HEK293 (cell line): ENCODE data around the gene PIP4K2A.

Experiments
- EGR2 ChIP-seq: fragments of 450-650 bp; formaldehyde crosslinking; IDR thresholded peaks from 2 replicates; pipeline ENCODE4 v1.5.1; 2016; ENCODE audit warnings: low read depth, missing biosample characterization, missing genetic modification characterization
- HOXC10 ChIP-seq: sonication (generic); formaldehyde crosslinking; IDR thresholded peaks from 2 replicates; pipeline ENCODE4 v1.8.1; 2023; ENCODE audit warnings: mild to moderate bottlenecking, missing genetic modification reagents
- IKZF3 ChIP-seq: fragments of 450-650 bp; IDR thresholded peaks from 2 replicates; pipeline ENCODE4 v1.5.0; 2018; ENCODE audit warnings: missing biosample characterization, mild to moderate bottlenecking, missing genetic modification characterization, moderate library complexity
- YY1 ChIP-seq: fragments of 450-650 bp; formaldehyde crosslinking; IDR thresholded peaks from 2 replicates; pipeline ENCODE4 v1.5.1; 2018; ENCODE audit warnings: missing biosample characterization, missing genetic modification characterization
- ZEB2 ChIP-seq: fragments of 450-650 bp; formaldehyde crosslinking; IDR thresholded peaks from 2 replicates; pipeline ENCODE4 v1.5.1; 2016; ENCODE audit warnings: missing biosample characterization, missing genetic modification characterization
- ZFP3 ChIP-seq: fragments of 450-650 bp; formaldehyde crosslinking; IDR thresholded peaks from 2 replicates; pipeline ENCODE4 v1.5.1; 2016; ENCODE audit warnings: low read depth, missing biosample characterization, missing genetic modification characterization
- ZNF112 ChIP-seq: fragments of 450-650 bp; formaldehyde crosslinking; IDR thresholded peaks from 2 replicates; pipeline ENCODE4 v1.5.0; 2017; ENCODE audit warnings: missing biosample characterization, missing genetic modification characterization
- ZNF121 ChIP-seq: fragments of 450-650 bp; formaldehyde crosslinking; IDR thresholded peaks from 2 replicates; pipeline ENCODE4 v1.5.1; 2016; ENCODE audit warnings: missing biosample characterization, missing genetic modification characterization
- ZNF2 ChIP-seq: fragments of 450-650 bp; formaldehyde crosslinking; IDR thresholded peaks from 2 replicates; pipeline ENCODE4 v1.5.1; 2016; ENCODE audit warnings: missing biosample characterization, missing genetic modification characterization
- ZNF394 ChIP-seq: fragments of 450-650 bp; formaldehyde crosslinking; IDR thresholded peaks from 2 replicates; pipeline ENCODE4 v1.5.1; 2016; ENCODE audit warnings: missing biosample characterization, missing genetic modification characterization, mild to moderate bottlenecking, moderate library complexity, borderline replicate concordance
- ZNF473 ChIP-seq: fragments of 450-650 bp; formaldehyde crosslinking; IDR thresholded peaks from 2 replicates; pipeline ENCODE4 v1.5.1; 2017; ENCODE audit warnings: missing biosample characterization, missing genetic modification characterization
- ZNF600 ChIP-seq: fragments of 450-650 bp; formaldehyde crosslinking; IDR thresholded peaks from 2 replicates; pipeline ENCODE4 v1.5.1; 2016; ENCODE audit warnings: missing biosample characterization, missing genetic modification characterization
- ZNF610 ChIP-seq: fragments of 450-650 bp; formaldehyde crosslinking; IDR thresholded peaks from 2 replicates; pipeline ENCODE4 v1.5.1; 2016; ENCODE audit warnings: missing biosample characterization, missing genetic modification characterization, borderline replicate concordance
- ZNF791 ChIP-seq: fragments of 450-650 bp; formaldehyde crosslinking; IDR thresholded peaks from 2 replicates; pipeline ENCODE4 v1.5.1; 2016; ENCODE audit warnings: missing biosample characterization, missing genetic modification characterization
- TF ChIP-seq, protein P1 (sequence below): fragments of 450-650 bp; formaldehyde crosslinking; IDR thresholded peaks from 2 replicates; pipeline ENCODE4 v1.5.1; 2016; ENCODE audit warnings: missing biosample characterization, missing genetic modification characterization, borderline replicate concordance
- TF ChIP-seq, protein P2 (sequence below): fragments of 450-650 bp; formaldehyde crosslinking; IDR thresholded peaks from 2 replicates; pipeline ENCODE4 v1.5.1; 2017; ENCODE audit warnings: missing biosample characterization, missing genetic modification characterization
- TF ChIP-seq, protein P3 (sequence below): fragments of 450-650 bp; formaldehyde crosslinking; IDR thresholded peaks from 2 replicates; pipeline ENCODE4 v1.5.0; 2017; ENCODE audit warnings: missing biosample characterization, missing genetic modification characterization, borderline replicate concordance
- TF ChIP-seq, protein P4 (sequence below): fragments of 450-650 bp; formaldehyde crosslinking; conservative IDR thresholded peaks from 2 replicates; pipeline ENCODE4 v1.5.1; 2016; ENCODE audit warnings: low read depth, missing biosample characterization, missing genetic modification characterization
- TF ChIP-seq, protein P5 (sequence below): fragments of 450-650 bp; formaldehyde crosslinking; IDR thresholded peaks from 2 replicates; pipeline ENCODE4 v1.5.1; 2016; ENCODE audit warnings: missing biosample characterization, missing genetic modification characterization
- TF ChIP-seq, protein P6 (sequence below): fragments of 450-650 bp; formaldehyde crosslinking; optimal IDR thresholded peaks from 2 replicates; pipeline ENCODE3; 2016; ENCODE audit warnings: missing biosample characterization, mild to moderate bottlenecking, missing genetic modification characterization
- TF ChIP-seq, protein P7 (sequence below): fragments of 450-650 bp; formaldehyde crosslinking; IDR thresholded peaks from 2 replicates; pipeline ENCODE4 v1.5.1; 2016; ENCODE audit warnings: missing biosample characterization, missing genetic modification characterization

PIP4K2A gene

DNA sequence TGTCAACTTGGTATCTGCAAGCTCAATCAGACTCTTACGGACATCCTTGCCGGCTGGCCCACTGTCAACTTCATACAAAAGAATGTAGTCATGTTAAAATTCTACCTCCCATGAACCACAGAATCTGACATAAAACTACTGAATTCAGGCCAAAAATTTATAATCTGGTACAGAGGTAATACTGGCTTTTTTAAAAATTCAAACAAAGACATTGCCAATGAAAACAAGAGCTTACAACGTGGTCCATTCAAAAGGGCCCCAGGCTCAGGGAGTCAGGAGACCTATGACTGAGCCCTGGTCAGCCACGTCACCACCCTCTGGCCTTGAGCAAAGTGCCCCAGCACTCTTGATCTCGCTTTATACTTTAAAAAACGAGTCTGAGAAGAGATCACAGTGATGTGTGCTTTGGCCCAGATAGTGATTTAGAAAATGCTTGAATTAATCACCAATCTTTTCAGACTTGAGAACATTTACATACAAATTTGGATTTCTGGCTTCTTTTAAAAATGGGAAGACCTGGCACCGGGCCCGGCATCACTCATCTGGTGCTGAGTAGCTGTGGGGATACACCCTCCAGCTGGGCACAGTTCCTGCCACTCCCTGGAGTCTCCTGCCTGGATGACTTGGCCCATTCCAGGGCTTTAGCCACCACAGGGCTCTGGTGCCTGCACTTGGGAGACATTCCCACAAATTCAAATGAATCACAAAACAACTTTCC is 94.1 kb downstream of the PIP4K2A start (continued):
- TF ChIP-seq ZNF610 (tag by site-specific recombination) (no peak), ZNF791 (tag by site-specific recombination) (no peak), ZFP3 (no peak), ZNF2 (tag by site-specific recombination) (no peak), EGR2 (no peak), ZNF121 (tag by site-specific recombination) (no peak), HOXC10 (CRISPR knock-in tag) (no peak), IKZF3 (tag by site-specific recombination) (peak; percentile 74), ZNF112 (tag by site-specific recombination) (no peak), ZNF473 (tag by site-specific recombination) (no peak), ZEB2 (tag by site-specific recombination) (no peak), ZNF600 (no peak), YY1 (tag by site-specific recombination) (no peak), ZNF394 (tag by site-specific recombination) (peak; percentile 42)
- TF ChIP-seq, protein P1, sequence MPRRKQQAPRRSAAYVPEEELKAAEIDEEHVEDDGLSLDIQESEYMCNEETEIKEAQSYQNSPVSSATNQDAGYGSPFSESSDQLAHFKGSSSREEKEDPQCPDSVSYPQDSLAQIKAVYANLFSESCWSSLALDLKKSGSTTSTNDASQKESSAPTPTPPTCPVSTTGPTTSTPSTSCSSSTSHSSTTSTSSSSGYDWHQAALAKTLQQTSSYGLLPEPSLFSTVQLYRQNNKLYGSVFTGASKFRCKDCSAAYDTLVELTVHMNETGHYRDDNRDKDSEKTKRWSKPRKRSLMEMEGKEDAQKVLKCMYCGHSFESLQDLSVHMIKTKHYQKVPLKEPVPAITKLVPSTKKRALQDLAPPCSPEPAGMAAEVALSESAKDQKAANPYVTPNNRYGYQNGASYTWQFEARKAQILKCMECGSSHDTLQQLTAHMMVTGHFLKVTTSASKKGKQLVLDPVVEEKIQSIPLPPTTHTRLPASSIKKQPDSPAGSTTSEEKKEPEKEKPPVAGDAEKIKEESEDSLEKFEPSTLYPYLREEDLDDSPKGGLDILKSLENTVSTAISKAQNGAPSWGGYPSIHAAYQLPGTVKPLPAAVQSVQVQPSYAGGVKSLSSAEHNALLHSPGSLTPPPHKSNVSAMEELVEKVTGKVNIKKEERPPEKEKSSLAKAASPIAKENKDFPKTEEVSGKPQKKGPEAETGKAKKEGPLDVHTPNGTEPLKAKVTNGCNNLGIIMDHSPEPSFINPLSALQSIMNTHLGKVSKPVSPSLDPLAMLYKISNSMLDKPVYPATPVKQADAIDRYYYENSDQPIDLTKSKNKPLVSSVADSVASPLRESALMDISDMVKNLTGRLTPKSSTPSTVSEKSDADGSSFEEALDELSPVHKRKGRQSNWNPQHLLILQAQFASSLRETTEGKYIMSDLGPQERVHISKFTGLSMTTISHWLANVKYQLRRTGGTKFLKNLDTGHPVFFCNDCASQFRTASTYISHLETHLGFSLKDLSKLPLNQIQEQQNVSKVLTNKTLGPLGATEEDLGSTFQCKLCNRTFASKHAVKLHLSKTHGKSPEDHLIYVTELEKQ = no peak
- TF ChIP-seq, protein P2, sequence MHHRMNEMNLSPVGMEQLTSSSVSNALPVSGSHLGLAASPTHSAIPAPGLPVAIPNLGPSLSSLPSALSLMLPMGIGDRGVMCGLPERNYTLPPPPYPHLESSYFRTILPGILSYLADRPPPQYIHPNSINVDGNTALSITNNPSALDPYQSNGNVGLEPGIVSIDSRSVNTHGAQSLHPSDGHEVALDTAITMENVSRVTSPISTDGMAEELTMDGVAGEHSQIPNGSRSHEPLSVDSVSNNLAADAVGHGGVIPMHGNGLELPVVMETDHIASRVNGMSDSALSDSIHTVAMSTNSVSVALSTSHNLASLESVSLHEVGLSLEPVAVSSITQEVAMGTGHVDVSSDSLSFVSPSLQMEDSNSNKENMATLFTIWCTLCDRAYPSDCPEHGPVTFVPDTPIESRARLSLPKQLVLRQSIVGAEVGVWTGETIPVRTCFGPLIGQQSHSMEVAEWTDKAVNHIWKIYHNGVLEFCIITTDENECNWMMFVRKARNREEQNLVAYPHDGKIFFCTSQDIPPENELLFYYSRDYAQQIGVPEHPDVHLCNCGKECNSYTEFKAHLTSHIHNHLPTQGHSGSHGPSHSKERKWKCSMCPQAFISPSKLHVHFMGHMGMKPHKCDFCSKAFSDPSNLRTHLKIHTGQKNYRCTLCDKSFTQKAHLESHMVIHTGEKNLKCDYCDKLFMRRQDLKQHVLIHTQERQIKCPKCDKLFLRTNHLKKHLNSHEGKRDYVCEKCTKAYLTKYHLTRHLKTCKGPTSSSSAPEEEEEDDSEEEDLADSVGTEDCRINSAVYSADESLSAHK (tag by site-specific recombination) = no peak
- TF ChIP-seq, protein P3, sequence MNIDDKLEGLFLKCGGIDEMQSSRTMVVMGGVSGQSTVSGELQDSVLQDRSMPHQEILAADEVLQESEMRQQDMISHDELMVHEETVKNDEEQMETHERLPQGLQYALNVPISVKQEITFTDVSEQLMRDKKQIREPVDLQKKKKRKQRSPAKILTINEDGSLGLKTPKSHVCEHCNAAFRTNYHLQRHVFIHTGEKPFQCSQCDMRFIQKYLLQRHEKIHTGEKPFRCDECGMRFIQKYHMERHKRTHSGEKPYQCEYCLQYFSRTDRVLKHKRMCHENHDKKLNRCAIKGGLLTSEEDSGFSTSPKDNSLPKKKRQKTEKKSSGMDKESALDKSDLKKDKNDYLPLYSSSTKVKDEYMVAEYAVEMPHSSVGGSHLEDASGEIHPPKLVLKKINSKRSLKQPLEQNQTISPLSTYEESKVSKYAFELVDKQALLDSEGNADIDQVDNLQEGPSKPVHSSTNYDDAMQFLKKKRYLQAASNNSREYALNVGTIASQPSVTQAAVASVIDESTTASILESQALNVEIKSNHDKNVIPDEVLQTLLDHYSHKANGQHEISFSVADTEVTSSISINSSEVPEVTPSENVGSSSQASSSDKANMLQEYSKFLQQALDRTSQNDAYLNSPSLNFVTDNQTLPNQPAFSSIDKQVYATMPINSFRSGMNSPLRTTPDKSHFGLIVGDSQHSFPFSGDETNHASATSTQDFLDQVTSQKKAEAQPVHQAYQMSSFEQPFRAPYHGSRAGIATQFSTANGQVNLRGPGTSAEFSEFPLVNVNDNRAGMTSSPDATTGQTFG (tag by site-specific recombination) = no peak
- TF ChIP-seq, protein P4, sequence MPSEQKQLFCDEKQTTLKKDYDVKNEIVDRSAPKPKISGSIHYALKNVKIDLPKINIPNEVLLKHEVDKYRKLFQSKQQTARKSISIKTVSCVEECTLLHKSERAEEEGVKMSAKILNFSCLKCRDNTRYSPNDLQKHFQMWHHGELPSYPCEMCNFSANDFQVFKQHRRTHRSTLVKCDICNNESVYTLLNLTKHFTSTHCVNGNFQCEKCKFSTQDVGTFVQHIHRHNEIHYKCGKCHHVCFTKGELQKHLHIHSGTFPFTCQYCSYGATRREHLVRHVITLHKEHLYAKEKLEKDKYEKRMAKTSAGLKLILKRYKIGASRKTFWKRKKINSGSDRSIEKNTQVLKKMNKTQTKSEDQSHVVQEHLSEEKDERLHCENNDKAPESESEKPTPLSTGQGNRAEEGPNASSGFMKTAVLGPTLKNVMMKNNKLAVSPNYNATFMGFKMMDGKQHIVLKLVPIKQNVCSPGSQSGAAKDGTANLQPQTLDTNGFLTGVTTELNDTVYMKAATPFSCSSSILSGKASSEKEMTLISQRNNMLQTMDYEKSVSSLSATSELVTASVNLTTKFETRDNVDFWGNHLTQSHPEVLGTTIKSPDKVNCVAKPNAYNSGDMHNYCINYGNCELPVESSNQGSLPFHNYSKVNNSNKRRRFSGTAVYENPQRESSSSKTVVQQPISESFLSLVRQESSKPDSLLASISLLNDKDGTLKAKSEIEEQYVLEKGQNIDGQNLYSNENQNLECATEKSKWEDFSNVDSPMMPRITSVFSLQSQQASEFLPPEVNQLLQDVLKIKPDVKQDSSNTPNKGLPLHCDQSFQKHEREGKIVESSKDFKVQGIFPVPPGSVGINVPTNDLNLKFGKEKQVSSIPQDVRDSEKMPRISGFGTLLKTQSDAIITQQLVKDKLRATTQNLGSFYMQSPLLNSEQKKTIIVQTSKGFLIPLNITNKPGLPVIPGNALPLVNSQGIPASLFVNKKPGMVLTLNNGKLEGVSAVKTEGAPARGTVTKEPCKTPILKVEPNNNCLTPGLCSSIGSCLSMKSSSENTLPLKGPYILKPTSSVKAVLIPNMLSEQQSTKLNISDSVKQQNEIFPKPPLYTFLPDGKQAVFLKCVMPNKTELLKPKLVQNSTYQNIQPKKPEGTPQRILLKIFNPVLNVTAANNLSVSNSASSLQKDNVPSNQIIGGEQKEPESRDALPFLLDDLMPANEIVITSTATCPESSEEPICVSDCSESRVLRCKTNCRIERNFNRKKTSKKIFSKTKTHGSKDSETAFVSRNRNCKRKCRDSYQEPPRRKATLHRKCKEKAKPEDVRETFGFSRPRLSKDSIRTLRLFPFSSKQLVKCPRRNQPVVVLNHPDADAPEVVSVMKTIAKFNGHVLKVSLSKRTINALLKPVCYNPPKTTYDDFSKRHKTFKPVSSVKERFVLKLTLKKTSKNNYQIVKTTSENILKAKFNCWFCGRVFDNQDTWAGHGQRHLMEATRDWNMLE (tag by site-specific recombination) = no peak
- TF ChIP-seq, protein P5, sequence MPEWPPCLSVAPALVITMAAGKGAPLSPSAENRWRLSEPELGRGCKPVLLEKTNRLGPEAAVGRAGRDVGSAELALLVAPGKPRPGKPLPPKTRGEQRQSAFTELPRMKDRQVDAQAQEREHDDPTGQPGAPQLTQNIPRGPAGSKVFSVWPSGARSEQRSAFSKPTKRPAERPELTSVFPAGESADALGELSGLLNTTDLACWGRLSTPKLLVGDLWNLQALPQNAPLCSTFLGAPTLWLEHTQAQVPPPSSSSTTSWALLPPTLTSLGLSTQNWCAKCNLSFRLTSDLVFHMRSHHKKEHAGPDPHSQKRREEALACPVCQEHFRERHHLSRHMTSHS (tag by site-specific recombination) = no peak
- TF ChIP-seq, protein P6, sequence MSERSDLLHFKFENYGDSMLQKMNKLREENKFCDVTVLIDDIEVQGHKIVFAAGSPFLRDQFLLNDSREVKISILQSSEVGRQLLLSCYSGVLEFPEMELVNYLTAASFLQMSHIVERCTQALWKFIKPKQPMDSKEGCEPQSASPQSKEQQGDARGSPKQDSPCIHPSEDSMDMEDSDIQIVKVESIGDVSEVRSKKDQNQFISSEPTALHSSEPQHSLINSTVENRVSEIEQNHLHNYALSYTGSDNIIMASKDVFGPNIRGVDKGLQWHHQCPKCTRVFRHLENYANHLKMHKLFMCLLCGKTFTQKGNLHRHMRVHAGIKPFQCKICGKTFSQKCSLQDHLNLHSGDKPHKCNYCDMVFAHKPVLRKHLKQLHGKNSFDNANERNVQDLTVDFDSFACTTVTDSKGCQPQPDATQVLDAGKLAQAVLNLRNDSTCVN (tag by site-specific recombination) = peak; percentile 5
- TF ChIP-seq, protein P7, sequence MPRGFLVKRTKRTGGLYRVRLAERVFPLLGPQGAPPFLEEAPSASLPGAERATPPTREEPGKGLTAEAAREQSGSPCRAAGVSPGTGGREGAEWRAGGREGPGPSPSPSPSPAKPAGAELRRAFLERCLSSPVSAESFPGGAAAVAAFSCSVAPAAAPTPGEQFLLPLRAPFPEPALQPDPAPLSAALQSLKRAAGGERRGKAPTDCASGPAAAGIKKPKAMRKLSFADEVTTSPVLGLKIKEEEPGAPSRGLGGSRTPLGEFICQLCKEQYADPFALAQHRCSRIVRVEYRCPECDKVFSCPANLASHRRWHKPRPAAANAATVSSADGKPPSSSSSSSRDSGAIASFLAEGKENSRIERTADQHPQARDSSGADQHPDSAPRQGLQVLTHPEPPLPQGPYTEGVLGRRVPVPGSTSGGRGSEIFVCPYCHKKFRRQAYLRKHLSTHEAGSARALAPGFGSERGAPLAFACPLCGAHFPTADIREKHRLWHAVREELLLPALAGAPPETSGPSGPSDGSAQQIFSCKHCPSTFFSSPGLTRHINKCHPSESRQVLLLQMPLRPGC = no peak
